ENCODE results near the gene MIF4GD.

MIF4GD gene

DNA sequence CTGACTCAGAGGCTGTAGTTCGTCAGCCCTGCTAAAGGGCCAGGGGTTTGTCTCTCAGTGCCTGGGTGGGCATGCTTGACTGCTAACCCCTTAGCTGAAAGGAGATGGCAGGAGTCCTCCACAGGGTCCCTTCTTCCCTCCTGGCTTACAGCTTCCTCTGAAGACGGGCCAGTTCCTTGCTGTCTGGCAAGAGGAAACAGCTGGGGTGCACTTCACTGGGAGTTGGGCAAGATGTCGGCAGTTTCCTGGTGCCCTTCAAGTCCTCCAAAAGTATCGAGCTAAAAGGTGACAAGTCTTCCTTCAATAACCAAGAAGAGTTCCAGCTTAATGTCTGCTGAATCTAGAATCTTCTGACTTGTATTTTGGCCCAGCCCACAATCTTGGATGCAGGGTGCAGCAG lies 42.2 kb downstream of the MIF4GD start:
- no peak for DNase-seq

DNA sequence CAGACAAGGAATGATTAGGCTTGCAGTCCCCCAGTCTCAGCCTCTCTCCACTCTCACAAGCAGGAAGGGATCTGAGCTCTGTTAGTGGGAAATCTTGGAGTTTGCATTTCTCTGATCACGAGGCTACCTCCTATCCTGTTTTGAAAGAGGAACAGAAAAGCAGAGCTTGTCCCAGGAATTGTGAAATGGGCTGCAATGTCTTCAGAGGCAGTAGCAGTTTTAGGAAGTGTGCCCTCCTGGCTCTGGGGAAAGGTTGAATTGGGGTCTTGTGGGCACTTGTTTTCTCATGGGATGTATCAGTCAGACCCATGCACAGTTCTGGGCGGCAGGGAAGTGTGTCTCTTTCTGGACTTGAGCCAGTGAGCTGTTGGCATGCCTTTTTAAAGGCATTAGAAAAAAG lies 42.7 kb downstream of the MIF4GD start:
- no peak for DNase-seq

DNA sequence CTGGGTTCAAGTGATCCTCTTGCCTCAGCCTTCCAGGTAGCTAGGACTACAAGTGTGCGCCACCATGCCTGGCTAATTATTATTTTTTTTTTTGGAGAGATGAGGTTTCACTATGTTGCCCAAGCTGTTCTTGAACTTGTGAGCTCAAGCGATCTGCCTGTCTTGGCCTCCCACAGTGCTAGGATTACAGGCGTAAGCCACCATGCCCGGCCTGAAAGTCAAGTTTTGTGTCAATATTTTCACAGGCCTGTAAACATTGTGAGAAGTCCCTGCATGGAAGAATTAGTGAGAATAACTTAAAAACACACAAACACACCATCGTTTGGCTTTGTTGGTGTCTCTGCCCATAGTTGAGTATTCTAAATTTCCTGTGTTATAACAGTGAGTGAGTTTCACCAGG lies 43.3 kb downstream of the MIF4GD start:
- DNase-seq: no peak

DNA sequence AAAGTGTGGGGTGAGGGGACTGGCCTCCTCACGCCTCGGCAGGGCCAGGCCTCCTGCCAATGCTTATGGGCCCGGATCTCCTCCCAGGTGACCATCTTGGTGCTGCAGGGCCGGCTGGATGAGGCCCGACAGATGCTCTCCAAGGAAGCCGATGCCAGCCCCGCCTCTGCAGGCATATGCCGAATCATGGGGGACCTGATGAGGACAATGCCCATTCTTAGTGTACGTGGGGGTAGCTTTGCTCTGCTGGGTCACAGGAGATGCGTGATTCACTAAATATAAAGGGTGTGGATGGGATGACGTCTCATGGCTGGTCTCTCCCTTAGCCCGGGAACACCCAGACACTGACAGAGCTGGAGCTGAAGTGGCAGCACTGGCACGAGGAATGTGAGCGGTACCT lies 46.0 kb downstream of the MIF4GD start:
- no peak for DNase-seq

DNA sequence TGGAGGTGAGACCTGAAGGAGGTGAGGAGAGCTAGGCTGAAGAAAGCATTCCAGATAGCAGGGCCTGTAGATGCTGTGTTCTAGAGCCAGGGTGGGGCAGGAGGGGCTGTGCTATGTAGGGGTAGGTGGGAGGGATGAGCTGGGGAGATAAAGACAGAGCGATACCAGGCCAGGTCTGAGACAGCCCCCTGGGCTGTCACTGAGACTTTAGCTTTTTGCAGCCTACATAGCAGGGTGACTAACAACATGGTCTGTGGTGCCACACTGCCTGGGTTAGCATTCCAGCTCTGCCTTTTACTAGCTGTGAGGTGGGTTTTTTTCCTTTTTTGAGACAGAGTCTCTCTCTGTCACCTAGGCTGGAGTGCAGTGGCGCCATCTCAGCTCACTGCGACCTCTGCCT lies 51.2 kb downstream of the MIF4GD start:
- no peak for DNase-seq

DNA sequence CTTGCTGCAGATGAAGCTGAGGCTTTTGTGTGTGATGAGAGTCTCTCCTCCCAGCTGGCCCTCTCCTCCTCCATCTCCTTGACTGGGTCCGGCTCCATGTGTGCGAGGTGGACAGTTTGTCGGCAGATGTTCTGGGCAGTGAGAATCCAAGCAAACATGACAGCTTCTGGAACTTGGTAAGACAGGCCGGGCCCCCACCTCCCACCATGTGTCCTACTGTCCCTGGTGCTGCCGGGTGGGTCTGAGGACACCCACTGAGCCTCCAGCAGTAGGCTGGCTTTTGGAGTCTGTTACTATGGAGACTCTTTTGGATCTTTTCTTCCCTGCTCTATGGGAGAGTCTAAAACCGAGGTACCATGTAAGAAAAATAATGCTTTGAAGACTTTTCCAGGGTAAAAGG lies 52.9 kb downstream of the MIF4GD start:
- no peak for DNase-seq
